ENCODE data around the gene TMEM41A.
"Not testable (repeated sequence)": the region's sequence is repeated elsewhere in the genome, so short reads cannot be mapped to it uniquely, and the experiment has no call there.

TMEM41A gene

DNA sequence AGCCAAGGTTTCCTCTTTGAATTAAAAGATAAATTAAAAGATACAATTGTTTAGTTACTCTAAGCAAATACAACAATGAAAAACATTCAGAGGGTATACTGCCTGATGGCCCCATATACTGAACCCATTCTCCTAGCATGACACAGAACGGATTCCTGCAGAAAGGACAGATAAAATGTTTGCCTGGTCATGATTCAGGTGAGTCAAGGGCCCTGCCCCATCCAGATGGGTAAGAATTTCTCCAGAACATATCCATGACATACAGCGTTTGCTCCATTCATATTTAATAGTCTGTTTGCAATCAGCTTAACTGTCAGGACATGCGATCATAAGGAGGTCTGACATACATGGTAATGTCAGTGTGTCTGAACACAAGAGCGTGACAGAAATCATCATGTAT, 8.6 kb downstream of the TMEM41A start:
- FAIRE-seq (no peak), DNase-seq (ENCODE audit: insufficient read length, low spot score) (no peak)

DNA sequence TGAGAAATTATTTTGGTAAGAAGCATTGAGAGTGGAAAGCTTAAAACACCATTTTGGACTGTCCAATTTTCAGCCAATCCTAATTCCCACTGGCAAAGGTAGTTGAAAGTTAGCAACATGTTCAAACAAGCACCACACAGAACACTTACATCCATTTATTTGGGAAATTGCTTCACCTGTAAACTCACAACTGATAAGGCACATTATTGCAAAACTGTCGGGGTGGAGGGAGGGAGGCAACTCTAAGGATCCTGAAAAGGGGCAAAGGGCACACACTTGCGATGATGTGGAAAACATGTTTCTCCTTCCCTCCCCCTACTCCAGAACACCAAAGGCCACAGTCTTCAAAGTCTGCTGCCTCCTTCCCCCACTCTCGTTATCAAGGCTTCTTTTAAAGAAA, 9.4 kb downstream of the TMEM41A start:
- FAIRE-seq (no peak), DNase-seq (ENCODE audit: insufficient read length, low spot score) (no peak)

DNA sequence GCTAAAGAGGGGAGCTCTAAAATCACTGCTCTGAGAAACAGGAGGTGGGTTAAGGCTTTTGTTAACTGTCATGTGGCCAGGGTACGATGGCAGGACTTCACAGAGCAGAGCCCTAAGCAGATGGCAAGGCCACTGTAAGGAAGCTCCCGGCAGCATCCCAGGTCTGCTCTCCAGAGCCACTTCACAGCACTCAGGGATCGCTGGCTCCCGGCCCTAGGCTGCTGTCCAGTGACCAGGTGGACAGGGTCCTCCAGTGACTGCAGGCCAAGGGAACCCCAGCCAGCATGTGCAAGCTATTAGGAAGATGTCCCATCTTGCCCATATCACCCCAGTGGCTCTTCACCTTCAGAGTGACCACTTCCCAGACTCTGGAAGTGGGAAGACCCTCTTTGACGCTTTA, 10.4 kb downstream of the TMEM41A start:
- DNase-seq (ENCODE audit: insufficient read length, low spot score), result no peak
- FAIRE-seq, result no peak

DNA sequence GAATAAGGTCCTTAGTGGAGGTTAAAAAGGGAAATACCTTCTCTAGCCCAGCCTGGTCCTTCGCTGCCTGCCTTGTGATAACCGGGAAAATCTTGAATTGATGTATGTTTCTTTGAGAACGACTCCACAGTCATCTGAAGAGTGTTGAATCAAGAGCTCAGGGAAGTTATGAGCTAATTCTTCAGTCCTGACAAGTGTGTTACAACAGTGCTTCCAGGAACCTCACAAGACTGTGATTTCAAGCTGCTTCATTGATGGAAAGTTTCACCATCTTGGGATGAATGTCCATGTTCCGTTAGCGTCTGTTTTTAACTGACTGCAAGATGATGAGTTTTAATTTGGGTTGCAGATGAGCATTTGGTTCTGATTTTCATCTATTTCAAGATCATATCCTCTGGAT, 12.4 kb downstream of the TMEM41A start:
- FAIRE-seq (no peak), DNase-seq (ENCODE audit: insufficient read length, low spot score) (no peak)

DNA sequence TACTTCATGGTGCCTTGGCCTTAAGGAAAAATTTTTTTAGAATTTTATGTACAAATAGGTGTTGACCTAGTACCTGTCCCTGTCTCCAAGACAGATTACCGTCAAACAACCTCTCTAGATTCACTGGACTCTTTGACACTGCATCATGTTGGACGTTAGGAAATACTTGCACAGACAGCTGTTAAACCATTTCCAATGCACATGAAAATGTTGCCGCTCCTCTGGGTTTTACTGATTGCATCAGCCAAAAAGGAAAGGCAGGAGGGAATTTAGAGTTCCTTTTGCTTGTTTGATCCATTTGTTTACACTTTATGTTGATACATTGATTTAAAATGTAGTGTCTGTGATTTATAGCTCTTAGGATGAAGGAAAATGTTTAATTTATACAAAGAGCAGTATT, 14.5 kb downstream of the TMEM41A start:
- FAIRE-seq (no peak), DNase-seq (ENCODE audit: insufficient read length, low spot score) (no peak)

DNA sequence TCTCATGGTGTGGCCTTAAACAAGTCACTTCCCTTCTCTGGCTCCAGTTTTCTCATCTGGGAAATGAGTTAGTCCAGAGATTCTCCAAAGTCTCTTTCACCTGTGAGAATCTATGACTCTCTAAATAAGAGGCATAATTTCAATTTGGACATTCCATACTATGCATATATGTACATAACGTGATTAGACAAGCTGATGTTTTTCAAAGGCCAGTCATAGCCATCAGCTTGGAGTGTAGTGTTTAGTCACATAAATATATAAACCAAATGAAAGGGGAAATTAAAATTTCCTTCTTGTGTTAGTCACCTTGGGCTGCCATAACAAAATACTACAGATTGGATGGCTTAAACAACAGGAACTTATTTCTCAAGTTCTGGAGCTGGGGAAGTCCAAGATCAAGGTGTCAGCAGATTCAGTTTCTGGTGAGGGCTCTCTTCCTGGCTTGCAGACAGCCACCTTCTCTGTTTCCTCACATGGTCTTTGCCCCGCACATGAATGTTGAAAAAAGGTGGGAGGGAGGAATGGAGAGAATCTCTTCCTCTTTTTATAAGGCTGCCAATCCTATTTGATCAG, 19.4 kb downstream of the TMEM41A start:
- no peak for FAIRE-seq
- DNase-seq (ENCODE audit: insufficient read length, low spot score), result no peak

DNA sequence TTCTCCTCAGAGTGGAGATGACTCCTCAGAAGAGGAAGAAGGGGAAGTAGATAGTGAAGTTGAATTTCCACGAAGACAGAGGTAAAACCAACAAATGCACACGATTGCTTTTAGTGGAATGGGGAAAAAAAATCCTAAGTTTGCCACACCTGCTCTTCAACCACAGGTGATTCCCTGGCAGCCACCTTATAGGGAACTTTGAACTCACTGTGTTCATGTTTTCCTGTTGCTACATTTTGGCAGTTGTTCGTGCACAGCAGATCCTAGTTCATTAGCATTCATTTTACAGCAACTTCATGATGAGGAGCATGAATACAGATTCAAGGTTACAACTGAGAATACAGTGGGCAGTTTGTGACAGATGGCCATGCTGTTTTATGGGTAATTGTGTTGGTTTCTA, 21.5 kb downstream of the TMEM41A start:
- no peak for FAIRE-seq
- no peak for DNase-seq (ENCODE audit: insufficient read length, low spot score)

DNA sequence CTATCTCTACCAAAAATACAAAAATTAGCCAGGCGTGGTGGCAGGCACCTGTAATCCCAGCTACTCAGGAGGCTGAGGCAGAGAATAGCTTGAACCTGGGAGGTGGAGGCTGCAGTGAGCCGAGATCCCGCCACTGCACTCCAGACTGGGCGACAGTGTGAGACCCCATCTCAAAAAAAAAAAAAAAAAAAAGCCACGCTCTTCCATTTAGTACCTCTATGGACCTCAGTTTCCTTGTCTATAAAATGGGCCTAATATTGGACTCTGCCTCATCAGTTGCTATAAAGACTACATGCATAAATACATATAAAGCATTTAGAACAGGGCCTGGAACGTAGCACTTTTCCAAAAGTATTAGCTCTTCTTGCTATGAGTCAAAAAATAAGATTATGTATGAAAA, 23.9 kb downstream of the TMEM41A start:
- FAIRE-seq; DNase-seq (ENCODE audit: insufficient read length, low spot score): not testable (repeated sequence)

DNA sequence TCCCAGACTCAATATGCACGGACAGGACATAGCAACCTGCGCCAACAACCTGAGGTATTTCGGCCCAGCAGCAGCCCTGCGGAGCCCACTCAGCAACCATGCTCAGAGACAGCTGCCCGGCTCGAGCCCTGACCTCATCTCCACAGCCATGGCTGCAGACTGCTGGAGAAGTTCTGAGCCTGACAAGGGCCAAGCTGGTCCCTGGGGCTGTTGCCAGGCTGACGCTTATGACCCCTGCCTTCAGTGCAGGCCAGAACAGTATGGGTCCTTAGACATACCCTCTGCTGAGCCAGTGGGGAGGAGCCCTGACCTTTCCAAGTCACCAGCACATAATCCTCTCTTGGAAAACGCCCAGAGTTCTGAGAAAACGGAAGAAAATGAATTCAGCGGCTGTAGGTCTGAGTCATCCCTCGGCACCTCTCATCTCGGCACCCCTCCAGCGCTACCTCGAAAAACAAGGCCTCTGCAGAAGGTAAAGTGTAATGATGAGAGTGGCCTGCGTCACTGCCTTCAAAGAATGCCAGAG, 25.5 kb downstream of the TMEM41A start:
- DNase-seq (ENCODE audit: insufficient read length, low spot score), result no peak
- FAIRE-seq, result no peak

DNA sequence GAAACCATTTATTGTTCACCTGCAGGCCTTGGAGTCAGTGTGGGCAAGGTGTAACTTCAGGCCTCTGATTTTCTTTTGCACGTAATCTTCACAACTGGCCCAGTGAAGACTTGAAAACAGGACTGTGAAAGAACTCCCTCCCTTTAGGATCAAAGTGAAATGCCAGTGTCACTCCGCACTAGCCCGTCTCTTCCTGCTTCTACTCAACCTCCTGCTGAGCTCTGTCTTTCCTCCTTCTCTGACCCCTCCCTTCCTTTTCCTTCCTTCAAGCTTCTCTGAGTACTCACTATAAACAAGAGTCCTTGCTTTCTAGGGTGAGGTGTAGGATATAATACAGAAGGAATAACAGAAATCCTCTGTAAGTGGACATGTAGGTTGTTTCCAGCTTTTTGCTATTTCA, 28.5 kb downstream of the TMEM41A start:
- DNase-seq (ENCODE audit: insufficient read length, low spot score) (no peak), FAIRE-seq (no peak)

DNA sequence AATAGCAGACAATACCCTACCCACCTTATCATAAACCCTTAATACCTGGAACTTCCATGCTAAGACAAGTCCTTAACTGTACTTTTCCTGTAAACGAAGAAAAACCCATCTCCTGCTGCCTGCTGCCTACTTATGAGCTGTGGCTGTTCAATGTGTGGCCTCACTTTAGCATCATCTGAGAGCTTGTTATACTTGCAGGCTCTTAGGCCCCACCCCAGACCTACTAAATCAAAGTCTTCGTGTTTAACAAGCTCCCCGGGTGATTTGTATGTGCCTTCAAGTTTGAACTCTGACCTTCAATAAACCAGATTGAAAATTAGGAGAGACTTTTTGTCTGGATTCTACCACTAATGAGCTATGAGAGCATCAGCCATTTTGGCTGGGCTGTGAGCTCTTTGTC, 29.3 kb downstream of the TMEM41A start:
- FAIRE-seq (no peak), DNase-seq (ENCODE audit: insufficient read length, low spot score) (no peak)

DNA sequence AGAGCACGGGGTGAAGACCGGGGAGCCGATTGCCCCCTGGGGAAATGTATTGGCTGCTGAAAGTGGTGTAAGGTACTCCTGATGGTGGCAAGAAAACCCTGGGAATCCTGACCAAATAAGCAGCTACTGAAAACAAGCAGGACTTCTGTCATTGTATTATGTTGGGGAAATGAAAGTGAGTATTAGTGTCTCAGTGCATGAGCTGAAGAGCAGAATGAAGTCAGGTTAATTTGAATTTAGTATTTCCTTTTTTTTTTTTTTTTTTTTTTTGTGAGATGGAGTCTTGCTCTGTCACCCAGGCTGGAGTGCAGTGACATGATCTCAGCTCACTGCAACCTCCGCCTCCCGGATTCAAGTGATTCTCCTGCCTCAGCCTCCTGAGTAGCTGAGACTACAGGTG, 32.7 kb downstream of the TMEM41A start:
- FAIRE-seq; DNase-seq (ENCODE audit: insufficient read length, low spot score): not testable (repeated sequence)

DNA sequence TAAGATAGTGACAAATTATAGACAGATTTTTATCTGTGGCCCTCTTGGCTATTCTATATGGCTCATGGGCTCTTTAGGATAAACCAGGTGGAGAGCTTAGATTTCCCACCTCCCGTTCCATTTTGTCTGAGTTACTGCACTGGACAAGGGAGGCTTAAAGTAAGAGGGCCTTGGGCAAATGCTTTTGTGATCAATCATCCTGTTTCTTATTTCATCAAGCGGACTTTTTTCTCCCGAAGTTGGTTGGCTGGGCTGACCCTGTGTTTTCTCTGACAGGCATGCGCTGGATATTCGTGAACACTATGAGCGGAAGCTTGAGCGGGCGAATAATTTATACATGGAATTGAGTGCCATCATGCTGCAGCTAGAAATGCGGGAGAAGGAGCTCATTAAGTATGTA, 33.4 kb downstream of the TMEM41A start:
- FAIRE-seq (no peak), DNase-seq (ENCODE audit: insufficient read length, low spot score) (no peak)

DNA sequence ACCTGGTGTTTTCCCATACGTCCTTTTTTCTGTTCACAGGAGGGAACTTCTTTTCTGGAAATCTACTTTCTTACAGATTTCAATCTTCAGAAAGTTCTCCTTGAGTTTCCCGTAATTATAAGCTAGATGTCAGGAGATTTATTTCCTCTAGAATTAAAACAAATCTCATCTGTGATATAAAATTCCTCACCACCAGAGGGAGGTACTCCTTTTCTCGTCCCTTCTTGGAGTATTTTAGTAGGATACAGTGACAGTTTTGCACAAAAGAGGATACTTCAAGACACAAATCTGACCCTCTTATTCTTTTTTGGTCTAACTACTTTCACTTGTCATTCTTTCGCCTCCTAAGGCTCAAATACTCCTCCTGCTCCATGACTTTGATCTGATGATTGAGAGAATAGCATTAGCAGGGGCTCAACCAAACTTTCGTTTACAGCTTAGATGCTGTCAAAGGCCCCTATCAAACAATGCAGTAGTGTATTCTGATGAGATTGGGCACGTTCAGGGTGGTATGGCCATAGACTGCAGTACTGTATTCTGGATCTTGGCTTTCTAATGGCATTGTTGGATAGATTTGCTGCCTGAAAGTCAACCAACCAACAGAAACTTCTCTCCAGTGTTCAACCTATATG, 38.0 kb downstream of the TMEM41A start:
- FAIRE-seq (no peak), DNase-seq (ENCODE audit: insufficient read length, low spot score) (peak; percentile 40)

DNA sequence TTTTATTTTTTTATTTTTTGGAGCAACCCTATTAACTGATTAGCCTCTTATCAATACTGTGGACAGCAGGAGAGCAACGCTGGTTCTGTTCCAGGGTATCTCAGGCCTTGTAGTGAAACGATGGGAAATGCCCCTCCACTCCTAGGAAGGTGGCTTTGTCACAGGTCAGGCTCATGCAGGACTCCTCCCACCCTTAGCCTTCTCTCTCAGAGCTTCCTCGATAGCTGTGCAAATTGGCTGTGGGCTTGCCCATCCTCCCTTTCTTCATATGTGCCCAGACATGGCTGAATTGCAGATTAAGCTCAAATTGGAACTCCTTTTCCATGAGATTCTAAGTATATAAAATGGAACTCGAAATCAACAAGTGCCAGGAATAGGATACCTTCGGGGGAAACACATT, 38.5 kb downstream of the TMEM41A start:
- DNase-seq (ENCODE audit: insufficient read length, low spot score) (no peak), FAIRE-seq (no peak)

DNA sequence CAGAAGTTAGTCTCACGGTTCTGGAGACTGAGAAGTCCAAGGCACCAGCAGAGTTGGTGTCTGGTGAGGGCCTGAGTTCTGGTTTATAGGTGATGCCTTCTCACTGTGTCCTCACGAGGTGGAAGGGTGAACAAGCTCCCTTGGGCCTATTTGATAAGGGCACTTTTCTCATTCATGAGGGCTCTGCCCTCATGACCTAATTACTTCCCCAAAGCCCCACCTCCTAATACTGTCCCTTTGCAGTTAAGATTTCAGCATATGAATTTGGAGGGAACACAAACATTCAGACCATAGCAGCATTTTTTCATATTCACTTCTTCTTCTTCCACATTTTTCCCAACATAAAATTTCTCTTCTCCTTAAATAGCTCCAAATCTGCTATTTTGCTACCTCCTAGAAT, 41.5 kb downstream of the TMEM41A start:
- no peak for DNase-seq (ENCODE audit: insufficient read length, low spot score)
- no peak for FAIRE-seq

DNA sequence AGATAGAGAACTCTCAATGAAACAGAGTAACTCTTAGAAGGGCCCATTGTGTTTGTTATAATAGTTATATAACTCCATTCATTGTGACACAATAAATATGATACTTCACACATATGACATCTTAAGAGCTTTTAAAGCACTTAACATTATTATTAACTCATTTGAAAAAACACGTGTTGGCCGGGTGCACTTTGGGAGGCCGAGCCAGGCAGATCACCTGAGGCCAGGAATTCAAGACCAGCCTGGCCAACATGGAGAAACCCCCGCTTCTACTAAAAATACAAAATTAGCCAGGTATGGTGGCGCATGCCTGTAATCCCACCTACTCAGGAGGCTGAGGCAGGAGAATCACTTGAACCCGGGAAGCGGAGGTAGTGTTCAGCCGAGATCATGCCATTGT, 47.4 kb downstream of the TMEM41A start:
- FAIRE-seq; DNase-seq (ENCODE audit: insufficient read length, low spot score): not testable (repeated sequence)

DNA sequence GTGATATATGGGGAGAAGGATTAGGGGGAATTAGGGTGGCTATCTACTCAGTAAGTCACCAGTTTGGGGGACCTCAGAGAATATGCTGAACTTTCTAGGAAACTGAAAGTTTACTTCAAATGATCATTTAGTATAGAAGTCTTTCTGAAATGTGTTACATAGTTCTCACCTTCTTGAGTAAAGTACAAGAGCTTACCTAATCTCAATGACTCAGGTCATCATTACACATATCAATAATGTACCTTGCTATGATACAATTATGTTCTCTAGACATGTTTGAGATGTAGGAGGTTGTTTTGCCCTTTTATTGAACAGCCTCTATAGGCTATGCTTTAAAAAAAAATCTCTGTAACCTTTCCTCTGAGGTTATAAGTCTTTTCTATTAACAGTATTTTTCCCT, 50.7 kb downstream of the TMEM41A start:
- DNase-seq (ENCODE audit: insufficient read length, low spot score), result no peak
- FAIRE-seq, result no peak

DNA sequence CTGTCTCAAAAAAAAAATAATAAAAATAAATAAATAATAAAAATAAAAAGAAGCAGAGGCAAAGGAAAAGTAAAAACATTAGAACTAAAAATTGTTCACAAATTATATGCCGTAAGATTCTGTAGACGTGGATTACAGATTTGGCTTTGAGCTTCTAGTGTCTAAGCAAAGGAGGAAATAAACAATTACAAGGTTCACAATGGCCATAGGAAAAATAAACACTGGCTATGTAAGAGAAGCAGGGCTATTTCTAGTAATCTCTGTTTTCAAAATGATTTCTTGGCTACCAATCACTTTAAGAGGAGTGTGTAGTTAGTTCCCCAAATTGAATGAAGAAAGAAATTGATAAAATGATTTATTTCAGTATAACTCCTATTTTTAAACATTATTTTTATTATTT, 54.5 kb downstream of the TMEM41A start:
- FAIRE-seq (no peak), DNase-seq (ENCODE audit: insufficient read length, low spot score) (no peak)

DNA sequence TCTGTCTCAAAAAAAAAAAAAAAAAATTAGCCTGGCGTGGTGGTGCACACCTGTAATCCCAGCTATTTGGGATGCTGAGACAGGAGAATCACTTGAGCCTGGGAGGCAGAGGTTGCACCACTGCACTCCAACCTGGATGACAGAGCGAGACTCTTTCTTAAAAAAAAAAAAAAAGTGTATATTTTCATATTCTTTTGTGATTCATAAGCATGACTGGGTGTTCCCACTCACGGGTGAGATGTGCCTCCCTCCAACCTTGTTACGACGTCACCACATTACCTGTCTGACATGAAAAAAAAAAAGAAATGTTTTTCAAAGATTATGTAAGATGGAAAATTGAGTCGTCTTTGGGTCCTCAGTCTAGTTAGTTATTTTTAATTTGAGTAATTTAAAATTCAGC, 56.8 kb downstream of the TMEM41A start:
- no peak for FAIRE-seq
- no peak for DNase-seq (ENCODE audit: insufficient read length, low spot score)

DNA sequence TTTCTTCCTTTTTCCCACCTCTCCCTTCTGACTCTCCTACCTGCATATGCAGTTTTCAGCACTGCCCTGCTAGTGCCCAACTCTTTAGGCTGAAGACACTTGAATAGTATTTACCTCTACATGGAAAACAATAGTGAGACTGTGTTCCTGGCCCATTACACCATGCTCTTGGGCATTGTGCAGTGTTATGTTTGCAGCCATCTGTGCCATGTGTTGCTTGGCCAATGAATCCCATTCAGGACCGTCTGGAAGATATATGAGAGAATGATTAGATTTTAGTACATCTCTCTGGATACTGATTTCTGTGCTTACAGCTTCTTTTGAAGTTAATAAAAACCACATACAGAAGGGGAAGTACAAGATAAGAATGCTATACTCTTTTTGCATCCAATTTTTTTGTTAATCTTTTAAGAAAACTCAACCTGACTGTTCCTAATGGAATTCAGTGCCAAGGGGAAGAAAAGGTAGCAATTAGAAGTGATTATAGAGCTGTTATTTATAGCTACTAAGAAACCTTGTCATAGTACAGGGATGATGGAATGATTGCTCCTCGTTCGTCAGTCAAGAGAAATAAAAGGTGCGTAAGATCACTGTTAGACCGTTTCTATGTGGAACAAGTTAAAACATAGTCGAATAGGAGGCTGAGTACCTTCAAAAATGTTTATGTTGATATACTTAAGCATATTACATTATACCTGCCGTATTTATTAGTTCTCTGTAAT, 58.9 kb downstream of the TMEM41A start:
- FAIRE-seq (no peak), DNase-seq (ENCODE audit: insufficient read length, low spot score) (no peak)
